GM18511 (cell line): ENCODE data around the gene MAP3K7.
A peak's percentile ranks its signal among the peaks of the same experiment; 100 is the strongest.

ENCODE experiments used
- ATAC-seq: cut with Tn5 transposase; IDR thresholded peaks from one replicate; pipeline ENCODE4 v1.9.1; 2021; ENCODE audit warnings: mild to moderate bottlenecking, moderate library complexity; ENCODE audit not compliant: unreplicated experiment

The MAP3K7 gene

DNA sequence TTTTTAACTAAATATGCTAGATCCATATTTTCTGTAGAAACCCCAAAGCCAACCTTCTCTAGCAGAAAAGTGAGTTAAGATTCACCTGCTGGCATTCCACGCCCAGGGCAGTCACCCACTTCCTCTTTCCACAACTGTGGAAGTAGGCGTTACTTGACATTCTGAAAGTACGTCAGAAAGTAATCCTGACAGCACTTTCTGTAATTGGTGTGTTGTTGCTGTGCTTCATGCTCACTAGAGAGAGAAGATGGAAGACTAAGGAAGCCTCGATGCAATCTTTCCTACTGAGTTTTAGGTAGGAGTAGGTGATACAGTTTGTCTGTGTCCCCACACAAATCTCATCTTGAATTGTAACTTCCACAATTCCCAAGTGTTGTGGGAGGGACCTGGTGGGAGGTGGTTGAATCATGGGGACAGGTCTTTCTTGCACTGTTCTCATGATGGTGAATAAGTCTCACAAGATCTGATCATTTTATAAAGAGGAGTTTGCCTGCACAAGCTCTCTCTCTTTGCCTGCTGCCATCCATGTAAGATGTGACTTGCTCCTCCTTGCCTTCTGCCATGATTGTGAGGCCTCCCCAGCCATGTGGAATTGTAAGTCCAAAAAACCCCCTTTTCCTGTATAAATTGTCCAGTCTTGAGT, 101.1 kb downstream of the MAP3K7 start:
- peak; percentile 61 for ATAC-seq

DNA sequence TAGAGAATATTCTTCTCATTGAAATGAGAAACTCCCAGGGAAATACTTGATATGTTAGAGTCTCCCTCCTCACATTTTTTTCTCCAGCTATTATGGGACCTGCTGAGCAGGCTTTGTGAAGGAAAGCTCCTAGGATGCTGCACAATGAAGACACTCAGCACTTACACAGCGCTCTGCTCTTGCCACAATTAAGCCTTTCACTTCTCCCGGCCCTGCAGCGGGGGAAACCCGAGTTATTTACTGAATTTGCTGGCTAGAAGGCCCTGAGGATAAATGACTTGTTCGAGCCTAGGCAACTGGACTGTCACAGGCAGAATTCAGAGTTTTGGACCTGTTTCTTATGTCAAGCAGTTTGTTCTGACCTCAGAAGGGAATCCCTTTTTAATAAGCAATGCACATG, 102.0 kb downstream of the MAP3K7 start:
- no peak for ATAC-seq

DNA sequence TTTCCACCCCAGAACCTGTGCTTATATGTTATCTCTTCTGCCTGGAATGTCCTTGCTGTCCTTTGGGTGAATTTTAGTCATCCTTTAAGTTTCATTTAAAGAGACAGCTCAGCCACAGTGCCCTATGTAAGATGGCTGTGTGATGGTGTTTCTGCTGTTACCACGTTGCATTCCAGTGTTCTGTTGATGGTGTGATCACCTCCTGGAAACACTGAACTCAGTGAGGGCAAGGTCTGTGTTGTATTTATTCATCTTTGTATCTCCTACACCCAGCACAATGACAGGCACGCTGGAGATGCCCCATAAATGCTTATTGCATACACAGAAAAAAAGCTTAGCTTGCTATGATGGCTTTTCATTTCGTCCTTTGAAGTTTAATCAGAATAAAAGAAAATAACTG, 102.5 kb downstream of the MAP3K7 start:
- ATAC-seq = no peak

DNA sequence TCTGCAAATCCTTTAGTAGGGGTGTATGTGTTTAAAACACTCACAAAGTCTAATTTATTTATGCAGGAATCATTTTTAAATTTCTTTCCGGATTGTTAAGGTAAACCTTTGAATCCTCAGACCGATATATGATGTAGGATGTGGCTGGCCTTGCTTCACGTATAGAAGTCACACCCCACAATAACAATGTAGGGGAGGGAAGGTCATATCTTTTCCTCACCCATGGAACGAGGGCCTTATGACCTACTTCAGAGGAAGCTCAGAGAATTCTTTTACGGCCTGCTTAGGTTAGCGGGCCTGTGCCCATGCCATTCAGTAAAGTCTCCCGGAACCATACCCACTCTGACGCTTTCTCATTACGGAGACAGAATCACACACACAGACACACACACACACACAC, 102.9 kb downstream of the MAP3K7 start:
- ATAC-seq = no peak

DNA sequence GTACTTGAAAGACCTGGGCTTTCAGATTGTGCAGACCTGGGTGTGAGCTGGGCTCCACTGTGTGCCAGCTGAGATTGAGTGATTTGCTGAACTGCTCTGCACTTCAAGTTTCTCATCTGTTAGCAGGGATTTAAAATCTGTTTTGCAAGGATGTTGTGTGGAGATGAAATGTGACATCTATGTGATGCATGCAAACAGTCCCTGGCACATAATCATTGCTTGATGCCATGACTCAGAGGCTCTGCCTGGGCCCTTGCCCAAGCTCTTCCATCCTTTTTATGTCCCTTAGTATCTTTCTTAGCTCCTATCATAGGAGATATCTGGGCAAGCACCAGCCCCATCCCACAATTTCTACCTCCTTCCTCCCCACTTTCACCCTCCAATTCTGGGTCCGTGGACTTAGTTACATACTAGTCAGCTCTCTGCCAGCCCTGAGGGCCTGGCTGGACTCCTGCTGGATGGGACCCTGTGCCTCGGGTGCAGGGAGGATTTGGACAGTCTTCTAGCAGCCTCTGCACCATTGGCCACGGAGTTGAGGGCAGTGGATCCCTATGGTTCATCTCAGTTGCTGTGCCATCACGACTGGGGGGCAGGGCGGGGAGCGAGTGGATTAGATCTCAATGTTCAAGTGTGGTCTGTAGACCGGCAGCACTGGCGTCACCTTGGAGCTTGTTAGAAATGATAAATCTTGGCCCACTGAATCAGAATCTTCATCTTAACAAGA, 103.6 kb downstream of the MAP3K7 start:
- ATAC-seq = no peak

DNA sequence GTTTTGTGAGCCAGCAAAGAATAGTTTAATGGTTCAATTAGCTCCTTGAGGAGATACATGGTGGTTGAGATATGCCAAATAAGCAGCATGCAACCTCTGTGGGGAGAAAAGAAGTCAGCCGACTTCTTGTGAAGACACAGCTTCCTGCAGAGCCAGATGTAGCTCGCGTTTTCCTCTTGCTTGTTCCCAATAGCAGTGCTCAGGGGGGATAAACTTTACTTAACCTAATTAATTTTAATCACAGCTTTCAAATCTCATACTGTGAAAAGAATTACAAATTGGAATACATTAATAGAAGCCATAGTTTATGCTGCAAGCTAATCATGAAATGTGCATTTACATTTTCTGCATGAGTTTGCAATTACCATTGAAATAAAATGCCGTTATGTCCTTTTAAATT, 106.2 kb downstream of the MAP3K7 start:
- ATAC-seq = no peak

DNA sequence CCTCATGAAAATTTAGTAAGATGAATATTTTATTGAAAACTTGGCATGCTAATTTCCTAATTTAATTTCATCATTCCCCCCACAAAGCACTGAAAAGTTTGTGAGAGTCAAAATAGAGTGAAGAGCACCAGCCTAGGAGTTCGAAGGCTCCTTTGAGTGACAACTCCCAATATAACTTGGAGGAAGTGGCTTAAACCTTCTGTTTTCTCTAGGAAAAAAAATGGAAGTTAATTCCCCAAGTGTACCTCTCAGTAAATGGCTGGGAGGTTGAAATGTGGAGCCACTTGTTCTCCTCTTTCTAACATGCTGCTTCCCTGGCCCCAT, 107.3 kb downstream of the MAP3K7 start:
- ATAC-seq = no peak

DNA sequence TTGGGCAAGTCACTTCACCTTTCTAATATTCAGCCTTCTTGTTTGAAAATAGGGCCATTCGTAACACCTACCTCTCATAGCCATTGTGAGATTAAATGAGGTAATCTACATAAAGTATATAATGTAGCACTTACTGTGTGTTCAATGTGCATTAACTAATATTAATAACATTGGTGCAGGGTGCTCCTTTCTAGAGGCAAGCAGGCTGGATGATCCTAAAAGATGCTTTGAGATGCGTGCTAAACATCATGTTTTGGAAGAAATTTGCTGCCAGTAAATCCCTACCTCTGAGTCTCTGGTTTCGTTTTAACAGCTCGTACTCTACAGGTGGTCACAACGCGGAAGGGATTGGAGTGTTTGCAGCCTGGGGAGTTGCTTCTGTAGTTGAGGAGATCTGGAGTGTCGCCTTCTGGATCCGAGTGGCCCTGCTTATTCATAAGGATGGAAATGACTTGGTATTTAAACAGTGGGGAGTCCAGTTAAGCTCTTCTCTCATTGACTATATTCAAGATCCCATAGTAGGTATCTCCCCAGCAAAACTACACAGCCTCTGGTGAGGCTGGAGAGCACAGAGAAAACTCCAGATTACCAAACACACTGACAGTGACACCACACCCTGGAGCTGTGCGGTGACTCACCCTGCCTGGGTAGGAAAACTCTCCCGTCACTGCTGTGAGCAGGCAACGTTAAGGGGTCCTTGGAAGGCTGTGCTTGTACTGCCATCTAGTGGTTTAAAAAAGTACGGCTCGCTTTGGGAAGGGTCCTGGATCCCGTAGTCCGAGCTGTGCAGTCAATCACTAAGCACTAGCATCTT, 107.9 kb downstream of the MAP3K7 start:
- peak; percentile 88 for ATAC-seq

DNA sequence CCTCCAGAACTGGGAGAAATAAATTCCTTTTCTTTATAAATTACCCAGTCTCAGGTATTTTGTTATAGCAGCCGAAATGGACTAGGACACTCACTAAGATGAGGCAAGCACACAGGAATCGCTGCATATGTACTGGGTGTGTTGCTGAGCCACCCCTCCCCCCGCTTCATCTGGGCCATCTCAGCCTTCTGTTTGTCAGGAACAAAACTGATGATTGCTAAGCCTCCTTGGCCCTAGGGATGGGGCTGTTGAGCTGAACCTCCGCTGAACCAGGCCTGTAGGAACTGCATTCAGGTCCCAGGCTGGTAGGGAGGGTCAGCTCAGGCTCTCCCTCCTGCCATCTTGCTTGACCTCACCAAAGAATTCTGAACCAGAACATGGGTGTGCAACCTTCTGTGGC, 108.6 kb downstream of the MAP3K7 start:
- no peak for ATAC-seq

DNA sequence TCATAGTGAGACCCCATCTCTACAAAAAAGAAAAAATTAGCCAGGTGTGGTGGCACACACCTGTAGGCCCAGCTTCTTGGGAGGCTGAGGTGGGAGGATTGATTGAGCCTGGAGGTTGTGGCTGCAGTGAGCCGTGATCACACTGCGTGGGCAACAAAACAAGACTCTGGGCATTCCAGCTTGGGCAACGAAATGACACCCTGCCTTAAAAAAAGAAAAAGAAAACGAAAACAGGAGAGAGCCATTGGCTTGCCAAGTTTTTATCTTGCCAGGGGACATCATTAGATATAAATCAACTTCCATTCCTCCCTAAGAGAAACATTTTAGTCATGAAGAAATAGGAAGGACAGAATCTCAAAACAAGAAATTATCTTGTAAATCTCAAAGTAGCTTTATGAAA, 109.5 kb downstream of the MAP3K7 start:
- no peak for ATAC-seq

DNA sequence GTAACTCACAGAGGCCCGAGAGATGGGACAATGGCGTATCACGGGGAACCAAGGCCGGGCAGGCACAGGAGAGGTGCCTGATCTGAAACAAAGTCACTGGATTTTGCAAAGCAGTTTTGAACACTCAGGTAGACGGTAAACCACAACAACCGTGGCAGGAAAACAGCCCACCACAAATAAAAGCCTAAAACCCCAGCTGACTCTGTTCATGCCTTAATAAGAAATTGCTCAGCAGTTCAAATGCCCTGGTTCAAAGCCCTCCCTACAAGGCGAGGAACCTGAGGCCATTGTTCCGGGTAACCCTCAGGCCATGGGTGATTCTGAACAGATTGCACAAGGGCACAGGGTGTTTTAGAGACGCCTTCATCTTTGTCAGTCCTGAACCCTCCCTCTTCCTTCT, 114.2 kb downstream of the MAP3K7 start:
- ATAC-seq = no peak

DNA sequence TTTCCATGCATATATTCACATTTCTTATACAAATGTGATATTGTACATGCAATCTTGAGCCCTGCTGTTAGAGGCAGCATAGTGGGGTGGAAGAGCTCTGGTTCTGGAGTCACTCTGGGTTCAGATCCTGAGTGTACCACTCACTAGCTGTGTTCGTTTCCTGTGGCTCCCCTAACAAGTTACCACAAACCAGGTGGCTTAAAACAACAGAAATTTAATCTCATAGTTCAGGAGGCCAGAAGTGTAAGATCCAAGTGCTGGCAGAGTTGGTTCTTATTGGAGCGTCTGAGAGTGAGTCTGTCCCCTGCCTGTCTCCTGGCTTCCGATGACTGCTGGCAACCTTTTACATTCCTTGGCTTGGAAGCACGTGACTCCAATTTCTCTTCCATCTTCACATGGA, 115.6 kb downstream of the MAP3K7 start:
- no peak for ATAC-seq

DNA sequence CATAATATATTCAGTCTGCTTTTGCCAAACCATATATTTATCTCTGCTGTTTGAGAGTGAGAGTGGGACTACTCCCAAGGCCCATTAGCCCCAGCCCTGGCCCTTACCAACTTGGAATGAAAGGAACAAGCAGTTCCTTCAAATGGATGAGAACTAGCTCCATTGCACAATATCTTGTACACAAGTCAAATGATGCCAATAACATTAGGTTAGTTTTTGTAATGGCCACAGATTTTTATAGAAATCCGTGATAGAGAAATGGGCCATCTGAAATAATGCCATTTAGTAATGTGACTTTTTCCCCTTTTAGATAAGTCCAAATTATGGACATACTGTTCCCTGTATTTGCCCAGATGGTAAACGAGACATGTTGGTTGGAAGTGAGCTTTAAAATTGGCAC, 117.0 kb downstream of the MAP3K7 start:
- no peak for ATAC-seq

DNA sequence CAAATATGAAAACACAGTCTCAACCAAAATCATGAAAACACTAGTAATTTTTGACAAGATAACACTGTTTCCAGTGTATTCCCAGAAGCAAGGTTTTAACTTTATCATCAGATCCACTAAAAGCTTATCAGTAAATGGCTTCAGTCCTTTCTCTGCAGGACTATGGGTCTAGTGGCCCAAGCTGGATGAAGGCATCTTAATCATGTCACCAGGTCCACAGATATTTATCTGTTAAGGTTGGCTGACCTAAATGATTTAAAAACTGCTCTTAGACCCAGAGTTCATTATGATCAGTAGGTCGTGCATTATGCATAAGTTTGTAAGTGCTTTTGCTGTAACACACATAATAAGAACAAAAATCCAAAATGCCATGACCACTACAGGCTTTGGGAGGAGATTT, 118.0 kb downstream of the MAP3K7 start:
- no peak for ATAC-seq

DNA sequence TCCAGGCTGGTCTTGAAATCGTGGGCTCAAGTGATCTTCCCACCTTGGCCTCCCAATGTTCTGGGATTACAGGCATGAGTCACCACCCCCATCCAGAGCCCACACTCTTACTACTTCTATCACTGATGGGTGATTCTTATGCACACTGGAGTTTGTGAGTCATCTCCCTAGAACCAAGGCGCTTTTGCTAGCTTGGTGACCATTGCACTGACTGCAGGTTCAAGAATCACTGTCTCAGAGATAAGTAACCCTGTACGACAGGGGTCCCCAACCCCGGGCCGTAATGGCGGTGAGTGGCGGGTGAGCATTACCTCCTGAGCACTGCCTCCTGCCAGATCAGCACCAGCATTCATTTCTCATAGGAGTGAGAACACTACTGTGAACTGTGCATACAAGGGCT, 118.8 kb downstream of the MAP3K7 start:
- no peak for ATAC-seq

DNA sequence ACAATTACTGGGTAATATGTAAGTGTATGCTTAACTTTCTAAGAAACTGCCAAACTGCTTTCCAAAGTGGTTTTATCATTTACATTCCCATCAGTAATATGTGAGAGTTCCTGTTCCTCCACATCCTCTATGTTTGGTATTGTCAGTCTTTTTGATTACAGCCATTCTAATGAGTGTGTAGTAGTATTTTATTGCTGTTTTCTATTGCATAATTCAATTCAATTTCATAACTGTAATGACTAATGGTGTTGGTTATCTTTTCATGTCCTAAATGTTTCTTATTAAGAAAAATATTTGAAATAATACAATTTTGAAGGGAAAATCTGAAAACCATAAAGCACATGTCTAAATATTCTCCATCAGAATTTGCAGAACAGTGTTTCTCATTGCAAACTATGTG, 119.3 kb downstream of the MAP3K7 start:
- no peak for ATAC-seq

DNA sequence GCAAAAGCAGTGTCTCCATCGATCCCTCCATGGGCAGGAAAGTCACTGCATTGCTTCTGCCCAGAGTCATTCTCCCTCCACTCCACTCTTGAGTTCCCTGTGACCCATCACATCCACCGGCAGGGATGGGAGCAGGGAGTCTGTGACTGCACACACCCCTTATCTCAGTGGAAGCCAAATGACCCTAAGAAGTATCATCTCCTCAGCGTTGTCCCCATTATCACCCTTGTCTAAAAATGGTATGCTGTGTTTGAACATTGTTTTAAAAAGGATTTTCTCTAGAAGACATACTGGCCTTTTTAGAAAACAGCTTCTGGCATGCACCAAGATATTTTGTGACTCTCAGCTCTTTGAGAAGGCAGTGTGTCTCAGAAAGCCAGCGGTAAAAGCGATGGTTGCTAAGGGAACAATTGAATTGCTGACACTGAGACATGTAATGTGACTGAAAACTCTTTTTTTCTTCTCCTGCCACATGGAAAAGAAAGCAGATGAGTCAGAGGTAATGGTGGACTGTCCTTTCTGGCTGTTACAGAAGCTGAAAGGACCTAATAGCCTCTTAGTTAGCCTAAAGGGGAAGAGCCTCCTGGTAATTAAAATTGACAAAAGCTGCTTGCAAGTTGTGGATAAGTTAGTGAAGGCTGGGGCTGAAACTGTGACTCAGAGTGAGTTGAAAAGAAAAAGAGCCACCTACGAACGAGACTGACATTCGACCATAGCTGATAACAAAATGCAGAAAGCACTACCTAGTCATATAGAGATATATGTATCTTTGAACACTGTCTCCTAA, 120.5 kb downstream of the MAP3K7 start:
- no peak for ATAC-seq

DNA sequence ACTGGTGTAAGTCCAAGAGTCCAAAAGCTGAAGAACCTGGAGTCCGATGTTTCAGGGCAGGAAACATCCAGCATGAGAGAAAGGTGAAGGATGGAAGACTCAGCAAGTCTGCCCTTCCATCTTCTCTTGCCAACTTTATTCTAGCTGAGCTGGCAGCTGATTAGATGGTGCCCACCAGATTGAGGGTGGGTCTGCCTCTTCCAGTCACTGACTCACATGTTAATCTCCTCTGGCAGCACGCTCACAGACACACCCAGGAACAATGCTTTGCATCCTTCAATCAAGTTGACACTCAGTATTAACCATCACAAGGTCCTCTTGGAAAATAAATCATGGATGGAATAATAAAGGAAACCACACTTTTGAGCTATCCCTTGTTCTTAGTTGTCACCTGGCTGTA, 121.2 kb downstream of the MAP3K7 start:
- ATAC-seq = no peak

DNA sequence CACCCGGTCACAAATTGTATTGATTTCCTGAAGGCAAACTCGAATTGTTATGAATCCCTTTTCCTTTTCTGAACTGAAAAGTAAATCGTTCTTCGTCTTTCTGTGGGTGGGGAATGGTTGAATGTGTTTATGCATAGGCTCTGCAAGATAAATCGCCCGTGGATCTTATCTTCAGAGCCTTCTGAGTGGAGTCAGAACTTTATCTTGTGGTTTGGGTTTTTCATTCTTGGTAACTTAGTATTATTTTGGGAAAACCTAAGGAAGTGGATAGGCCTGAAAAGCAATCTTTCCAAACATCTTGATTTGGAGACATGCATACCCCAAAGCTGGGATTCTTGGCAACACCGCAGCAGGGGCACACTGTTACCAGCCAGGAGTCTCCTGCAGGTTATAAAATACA, 122.4 kb downstream of the MAP3K7 start:
- no peak for ATAC-seq

DNA sequence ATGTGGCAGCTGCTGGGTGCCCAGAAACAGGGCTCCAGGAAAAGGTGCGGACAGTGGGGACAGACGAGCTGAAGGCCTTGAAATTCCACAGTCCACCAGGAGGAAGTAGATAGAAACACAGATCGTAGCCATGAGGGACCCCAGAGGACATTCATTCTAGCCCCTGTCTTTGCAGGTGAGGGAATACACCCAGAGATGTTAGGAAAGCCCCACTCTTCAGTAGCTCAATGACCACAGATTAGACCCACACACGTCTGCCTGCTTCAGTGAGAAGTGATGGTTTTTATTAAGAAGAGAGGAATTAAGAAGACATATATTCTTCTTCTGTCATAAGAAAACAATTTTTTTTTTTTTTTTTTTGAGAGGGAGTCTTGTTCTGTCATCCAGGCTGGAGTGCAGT, 123.0 kb downstream of the MAP3K7 start:
- no peak for ATAC-seq
